Measurements from ENCODE around the gene RPL13. TPM values are rescaled to one million over a fixed set of nuclear protein-coding genes. Genes with fewer than 3 reads are reported as not detected.

Gene RPL13
- total and polyA plus RNA-seq, 4 donors, result 699 to 2,663 (median 1,571) TPM

GRCh38 chr16:89573826-89574680 lies 13.6 kb downstream of the RPL13 start:
- H3K27me3 ChIP-seq (ENCODE audit: control insufficient read depth in 4 of 4, insufficient read depth in 4 of 4, low read length in 3 of 4), result peaks cover 0 to 3% (median 0%) of the 10 kb centered on the region in 4 donors

GRCh38 chr16:89574681-89575246 lies 14.3 kb downstream of the RPL13 start:
- H3K9me3 ChIP-seq (ENCODE audit: control insufficient read depth in 4 of 4, low read length in 3 of 4), result no peaks in the 10 kb centered on the region
- no peak for TF ChIP-seq HNF4A (conservative IDR thresholded peaks at IDR 0.05)
- TF ChIP-seq TAF1 (conservative IDR thresholded peaks at IDR 0.05), result no peak
- TF ChIP-seq MAX (IDR thresholded peaks at IDR 0.05), result no peak
- TF ChIP-seq ATF3 (IDR thresholded peaks at IDR 0.05), result no peak
- TF ChIP-seq RAD21 (IDR thresholded peaks at IDR 0.05), result peak in 1 of 2 donors; percentile 59
- no peak for TF ChIP-seq FOXA1 (IDR thresholded peaks at IDR 0.05)
- TF ChIP-seq FOXA2 (IDR thresholded peaks at IDR 0.05), result no peak
- TF ChIP-seq SP1 (IDR thresholded peaks at IDR 0.05), result no peak
- TF ChIP-seq ZBTB33 (IDR thresholded peaks at IDR 0.05), result no peak
- TF ChIP-seq JUND (IDR thresholded peaks at IDR 0.05), result no peak
- TF ChIP-seq CTCF (IDR thresholded peaks at IDR 0.05; ENCODE audit: low read depth, low read length, missing input control), result peak; percentile 36
- no peak for TF ChIP-seq RXRA (IDR thresholded peaks at IDR 0.05)
- TF ChIP-seq NR2F2 (IDR thresholded peaks at IDR 0.05), result no peak
- no peak for TF ChIP-seq EGR1 (IDR thresholded peaks at IDR 0.05; ENCODE audit: low read depth in 2 of 2)
- H3K27ac ChIP-seq (ENCODE audit: low read depth in 1 of 2, low read length in 2 of 2), result no peak overlapping the region
- 14% methylated on average over 55 of the region's 55 CpGs for WGBS
- peaks cover 0 to 3% (median 0%) of the 10 kb centered on the region in 4 donors for H3K27me3 ChIP-seq (ENCODE audit: control insufficient read depth in 4 of 4, insufficient read depth in 4 of 4, low read length in 3 of 4)
- peaks cover 6 to 19% (median 15%) of the 10 kb centered on the region in 4 donors for H3K4me1 ChIP-seq (ENCODE audit: control insufficient read depth in 4 of 4, insufficient read depth in 4 of 4, low read length in 3 of 4)
- DNase-seq (ENCODE audit: low spot score), result peak; percentile 49
- H3K9ac ChIP-seq (ENCODE audit: low read depth in 1 of 2, low read length in 2 of 2), result no peak overlapping the region
- H3K4me3 ChIP-seq (ENCODE audit: low read depth in 1 of 3, low read length in 3 of 3), result peak overlapping the region in 1 of 3 donors; percentile 53
- H3K36me3 ChIP-seq (ENCODE audit: control insufficient read depth in 4 of 4, insufficient read depth in 3 of 4, low read depth in 1 of 4, low read length in 3 of 4), result no peaks in the 10 kb centered on the region

More at GRCh38 chr16:89573826-89574680, 13.6 kb downstream of the RPL13 start:
- no peak for DNase-seq (ENCODE audit: low spot score)
- Histone ChIP-seq H3K9ac (ENCODE audit: low read depth in 1 of 2, low read length in 2 of 2) (no peak overlapping the region), H3K27ac (ENCODE audit: low read depth in 1 of 2, low read length in 2 of 2) (no peak overlapping the region), H3K4me3 (ENCODE audit: low read depth in 1 of 3, low read length in 3 of 3) (no peak overlapping the region), H3K9me3 (ENCODE audit: control insufficient read depth in 4 of 4, low read length in 3 of 4) (no peaks in the 10 kb centered on the region), H3K36me3 (ENCODE audit: control insufficient read depth in 4 of 4, insufficient read depth in 3 of 4, low read depth in 1 of 4, low read length in 3 of 4) (no peaks in the 10 kb centered on the region), H3K4me1 (ENCODE audit: control insufficient read depth in 4 of 4, insufficient read depth in 4 of 4, low read length in 3 of 4) (peaks cover 6 to 19% (median 15%) of the 10 kb centered on the region in 4 donors)
- 89% methylated on average over 31 of the region's 31 CpGs for WGBS
- TF ChIP-seq SP1 (IDR thresholded peaks at IDR 0.05) (no peak), MAX (IDR thresholded peaks at IDR 0.05) (no peak), CTCF (IDR thresholded peaks at IDR 0.05; ENCODE audit: low read depth, low read length, missing input control) (no peak)
